Gastrocnemius medialis (tissue), 4 donors: ENCODE measurements around the gene GCNT1. TPM values are rescaled to one million over a fixed set of nuclear protein-coding genes. Genes with fewer than 3 reads are reported as not detected.

Source experiments
- ATAC-seq, 2 donors: fragments of 150-250 bp; one replicate each; pipeline ENCODE4 v1.9.1; 2016
- DNase-seq, 2 donors: peaks; one replicate each; pipeline ENCODE4 v3.0.0-alpha.2; 2019
- H3K27ac ChIP-seq, 4 donors: fragments of 200-600 bp; sonication (generic); 1 replicate in 1 of 4; 2 replicates in 3 of 4; pipeline ENCODE4 v1.5.1; 2016 to 2018; ENCODE audit warnings: mild to moderate bottlenecking in 2 of 4, moderate library complexity in 1 of 4
- H3K27me3 ChIP-seq, 3 donors: fragments of 200-600 bp; sonication (generic) in 2 of 3; 1 replicate in 1 of 3; 2 replicates in 2 of 3; pipeline versions ENCODE4 v1.5.1 to v1.6.0; 2016 to 2019; ENCODE audit warnings: mild to moderate bottlenecking in 1 of 3, moderate library complexity in 1 of 3
- H3K36me3 ChIP-seq, 2 donors: fragments of 200-600 bp; sonication (generic) in 1 of 2; one replicate each; pipeline ENCODE4 v1.5.1; 2017 to 2018
- H3K4me1 ChIP-seq, 2 donors: fragments of 200-600 bp; sonication (generic) in 1 of 2; one replicate each; pipeline ENCODE4 v1.5.1; 2016 to 2017; ENCODE audit warnings: mild to moderate bottlenecking in 2 of 2
- H3K4me3 ChIP-seq, 4 donors: fragments of 200-600 bp; sonication (generic) in 3 of 4; 1 replicate in 1 of 4; 2 replicates in 3 of 4; pipeline ENCODE4 v1.5.1; 2016 to 2019; ENCODE audit warnings: mild to moderate bottlenecking in 2 of 4
- H3K9me3 ChIP-seq, 3 donors: fragments of 200-600 bp; sonication (generic) in 2 of 3; 1 replicate in 1 of 3; 2 replicates in 2 of 3; pipeline ENCODE4 v1.5.1; 2016 to 2019
- POLR2A ChIP-seq, 2 donors: fragments of 450-650 bp; IDR thresholded peaks; one replicate each; pipeline ENCODE4 v1.6.1; 2017; ENCODE audit warnings: antibody characterized with exemption in 2 of 2, mild to moderate bottlenecking in 2 of 2, moderate library complexity in 2 of 2
- in situ Hi-C, 4 donors: fragments of 200-750 bp; cut with MboI; loops; one replicate each; pipeline versions ENCODE4 v1.15.0 to v1.8.0; 2017; ENCODE audit warnings: low sequenced_read_pairs in 4 of 4
- intact Hi-C: fragments of 100-400 bp; cut with DNase I; formaldehyde crosslinking; loops from one replicate; pipeline ENCODE4 v1.15.1; 2023; ENCODE audit warnings: low total_unique reads
- total RNA-seq, 4 donors: library from RNA; depleted of rRNA; stranded (reverse); fragments of >200 nt; gene quantifications; one replicate each; pipeline versions ENCODE4 v1.1.0 to v1.2.3, GENCODE V29; 2016
- TF ChIP-seq, protein P1 (sequence below), 5 experiments: fragments of 450-650 bp in 3 of 5; fragments of 200-600 bp in 2 of 5; sonication (generic) in 2 of 5; IDR thresholded peaks in 4 of 5; conservative IDR thresholded peaks in 1 of 5; 1 replicate in 4 of 5; 2 replicates in 1 of 5; pipeline ENCODE4 v1.5.1; 2016 to 2019; ENCODE audit warnings: antibody characterized with exemption in 5 of 5, mild to moderate bottlenecking in 3 of 5, moderate library complexity in 3 of 5

Gene GCNT1
- total RNA-seq, 4 donors from 2014 or later, result 0.98 to 6.6 (median 4.2) TPM

DNA sequence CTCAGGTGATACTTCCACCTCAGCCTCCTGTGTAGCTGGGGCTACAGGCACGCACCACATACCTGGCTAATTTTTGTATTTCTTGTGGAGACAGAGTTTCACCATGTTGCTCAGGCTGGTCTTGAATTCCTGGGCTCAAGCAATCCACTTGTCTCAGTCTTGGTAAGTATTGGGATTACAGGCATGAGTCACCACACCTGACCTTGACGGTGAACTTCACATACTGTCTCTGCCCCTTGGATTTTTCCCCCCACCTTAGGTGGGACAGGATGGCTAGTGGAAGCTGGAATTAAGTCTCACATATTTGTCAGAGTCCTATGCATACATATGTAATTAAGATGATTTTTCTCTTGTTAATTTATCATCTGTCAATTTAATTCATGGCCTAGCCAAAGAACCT lies 43.8 kb upstream of the GCNT1 start:
- DNase-seq (no peak), ATAC-seq (no peak)
- in situ Hi-C loops (no loop called here), intact Hi-C loops (no loop called here)
- H3K27ac ChIP-seq, result no peak overlapping the region
- no peaks in the 10 kb centered on the region for H3K4me1 ChIP-seq
- H3K4me3 ChIP-seq, result no peak overlapping the region
- no peak for TF ChIP-seq POLR2A (IDR thresholded peaks at IDR 0.05)
- TF ChIP-seq, protein P1, sequence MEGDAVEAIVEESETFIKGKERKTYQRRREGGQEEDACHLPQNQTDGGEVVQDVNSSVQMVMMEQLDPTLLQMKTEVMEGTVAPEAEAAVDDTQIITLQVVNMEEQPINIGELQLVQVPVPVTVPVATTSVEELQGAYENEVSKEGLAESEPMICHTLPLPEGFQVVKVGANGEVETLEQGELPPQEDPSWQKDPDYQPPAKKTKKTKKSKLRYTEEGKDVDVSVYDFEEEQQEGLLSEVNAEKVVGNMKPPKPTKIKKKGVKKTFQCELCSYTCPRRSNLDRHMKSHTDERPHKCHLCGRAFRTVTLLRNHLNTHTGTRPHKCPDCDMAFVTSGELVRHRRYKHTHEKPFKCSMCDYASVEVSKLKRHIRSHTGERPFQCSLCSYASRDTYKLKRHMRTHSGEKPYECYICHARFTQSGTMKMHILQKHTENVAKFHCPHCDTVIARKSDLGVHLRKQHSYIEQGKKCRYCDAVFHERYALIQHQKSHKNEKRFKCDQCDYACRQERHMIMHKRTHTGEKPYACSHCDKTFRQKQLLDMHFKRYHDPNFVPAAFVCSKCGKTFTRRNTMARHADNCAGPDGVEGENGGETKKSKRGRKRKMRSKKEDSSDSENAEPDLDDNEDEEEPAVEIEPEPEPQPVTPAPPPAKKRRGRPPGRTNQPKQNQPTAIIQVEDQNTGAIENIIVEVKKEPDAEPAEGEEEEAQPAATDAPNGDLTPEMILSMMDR (IDR thresholded peaks at IDR 0.05 in 4 of 5, conservative IDR thresholded peaks at IDR 0.05 in 1 of 5), result no peak
- H3K36me3 ChIP-seq, result no peaks in the 10 kb centered on the region
- no peaks in the 10 kb centered on the region for H3K27me3 ChIP-seq
- peaks cover 0 to 3% (median 0%) of the 10 kb centered on the region in 3 donors for H3K9me3 ChIP-seq

DNA sequence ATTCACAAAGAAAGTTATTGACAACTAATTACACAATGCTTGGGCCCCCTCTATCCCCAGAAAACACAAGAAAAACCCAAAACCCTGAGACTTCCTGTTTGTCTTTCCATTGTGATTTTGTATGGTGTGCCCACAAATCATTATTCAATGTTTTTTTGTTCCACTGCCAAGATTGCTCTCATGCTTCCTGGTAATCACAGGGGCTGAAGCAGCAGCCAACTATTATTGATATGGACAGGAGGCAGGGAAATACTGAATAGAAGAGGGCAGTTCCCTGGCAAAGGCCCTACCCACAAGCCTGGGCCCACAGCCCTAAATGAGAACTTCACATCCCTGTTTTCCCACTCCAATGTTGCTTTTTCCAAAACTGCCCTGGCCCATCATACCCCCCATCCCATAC lies 43.3 kb upstream of the GCNT1 start:
- Histone ChIP-seq H3K4me1 (no peaks in the 10 kb centered on the region), H3K9me3 (peaks cover 0 to 3% (median 0%) of the 10 kb centered on the region in 3 donors), H3K27ac (no peak overlapping the region), H3K36me3 (no peaks in the 10 kb centered on the region), H3K27me3 (no peaks in the 10 kb centered on the region), H3K4me3 (no peak overlapping the region)
- DNase-seq (no peak), ATAC-seq (no peak)
- in situ Hi-C loops (no loop called here), intact Hi-C loops (no loop called here)
- TF ChIP-seq POLR2A (IDR thresholded peaks at IDR 0.05), result no peak
- TF ChIP-seq, protein P1 (IDR thresholded peaks at IDR 0.05 in 4 of 5, conservative IDR thresholded peaks at IDR 0.05 in 1 of 5), result no peak

DNA sequence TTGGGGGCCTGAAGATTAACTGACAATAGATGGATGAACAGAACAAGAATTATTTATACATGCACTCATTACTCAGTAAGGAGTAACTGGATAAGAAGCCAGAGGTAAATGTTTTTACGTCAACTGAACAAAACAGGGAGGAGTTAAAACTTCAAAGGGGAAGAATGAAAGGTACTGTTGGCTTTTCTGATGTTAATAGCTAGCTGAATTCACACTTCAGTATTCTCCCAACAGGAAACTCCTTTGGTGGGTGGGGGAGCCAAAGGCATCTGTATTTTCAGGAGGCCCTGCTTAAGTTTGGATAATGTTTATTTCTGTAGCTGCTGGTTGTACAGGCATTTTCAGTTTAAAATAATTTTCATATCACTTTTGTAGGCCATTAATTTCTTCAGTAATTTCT lies 41.6 kb upstream of the GCNT1 start:
- Histone ChIP-seq H3K4me1 (no peaks in the 10 kb centered on the region), H3K9me3 (peaks cover 0 to 3% (median 0%) of the 10 kb centered on the region in 3 donors), H3K27ac (no peak overlapping the region), H3K27me3 (no peaks in the 10 kb centered on the region), H3K36me3 (no peaks in the 10 kb centered on the region), H3K4me3 (no peak overlapping the region)
- TF ChIP-seq, protein P1 (IDR thresholded peaks at IDR 0.05 in 4 of 5, conservative IDR thresholded peaks at IDR 0.05 in 1 of 5), result no peak
- TF ChIP-seq POLR2A (IDR thresholded peaks at IDR 0.05), result no peak
- DNase-seq (no peak), ATAC-seq (no peak)
- intact Hi-C loops (no loop called here), in situ Hi-C loops (no loop called here)

DNA sequence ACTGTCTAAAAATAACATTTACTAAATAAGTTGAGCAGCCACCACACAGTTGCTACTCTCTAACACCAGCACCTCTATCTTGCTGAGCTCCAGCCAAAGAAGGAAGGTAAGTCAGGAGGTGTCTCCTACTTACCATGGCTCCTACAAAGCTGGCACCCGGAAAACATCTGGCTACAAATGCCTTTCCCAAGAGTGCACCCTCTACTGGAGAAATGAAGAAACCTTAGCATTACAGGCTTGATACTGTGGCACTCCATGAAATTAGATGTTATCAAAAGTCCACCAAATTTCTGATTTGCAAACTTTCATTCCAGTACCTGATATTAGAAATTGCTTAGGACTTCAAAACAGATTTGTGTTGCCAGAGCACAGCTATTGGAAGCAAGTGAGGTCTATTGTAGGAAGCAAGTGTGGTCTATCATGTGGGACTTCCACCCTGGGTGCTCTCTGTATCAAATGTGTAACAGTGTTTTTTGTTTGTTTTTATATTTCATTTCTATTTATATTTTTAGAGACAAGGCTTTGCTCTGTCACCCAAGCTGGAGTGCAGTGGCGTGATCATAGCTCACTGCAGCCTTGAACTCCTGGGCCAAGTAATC lies 39.1 kb upstream of the GCNT1 start:
- no peak for ATAC-seq
- intact Hi-C loops, result no loop called here
- Histone ChIP-seq H3K4me3 (no peak overlapping the region), H3K27me3 (no peaks in the 10 kb centered on the region), H3K4me1 (no peaks in the 10 kb centered on the region), H3K9me3 (no peaks in the 10 kb centered on the region), H3K27ac (no peak overlapping the region), H3K36me3 (no peaks in the 10 kb centered on the region)
- TF ChIP-seq, protein P1 (IDR thresholded peaks at IDR 0.05 in 4 of 5, conservative IDR thresholded peaks at IDR 0.05 in 1 of 5), result peak in 2 of 5 experiments; percentile 7 to 45
- no peak for TF ChIP-seq POLR2A (IDR thresholded peaks at IDR 0.05)
- DNase-seq, result no peak
- in situ Hi-C loops, result no loop called here
